ENCODE results near the gene DICER1. TPM values are rescaled to one million over a fixed set of nuclear protein-coding genes. Genes with fewer than 3 reads are reported as not detected.

DICER1 gene
- total RNA-seq, 2 donors from 2014 or later: 47.7 to 85.0 TPM

GRCh38 chr14:95199298-95199983, 42.1 kb upstream of the DICER1 start:
- 83 to 87% methylated on average over 8 of the region's 8 CpGs for WGBS, 2 donors
- Histone ChIP-seq H3K4me1 (peaks cover 9% of the 10 kb centered on the region), H3K27me3 (no peaks in the 10 kb centered on the region), H3K36me3 (replicated peaks in 1 of 2; ENCODE audit: insufficient read depth in 1 of 2, low read depth in 2 of 2) (peaks cover 15% of the 10 kb centered on the region in 2 donors), H3K9me3 (no peaks in the 10 kb centered on the region), H3K4me3 (no peak overlapping the region), H3K27ac (no peak overlapping the region)
- TF ChIP-seq POLR2A (IDR thresholded peaks at IDR 0.05) (no peak), CTCF (IDR thresholded peaks at IDR 0.05) (no peak)
- DNase-seq (no peak), ATAC-seq (no peak)
- intact Hi-C loops (cut with DNase I): no loop called here

GRCh38 chr14:95198320-95198719, 41.0 kb upstream of the DICER1 start:
- intact Hi-C loops (cut with DNase I): no loop called here
- TF ChIP-seq CTCF (IDR thresholded peaks at IDR 0.05) (no peak), POLR2A (IDR thresholded peaks at IDR 0.05) (no peak)
- no peaks in the 10 kb centered on the region for H3K27me3 ChIP-seq
- no peak overlapping the region for H3K27ac ChIP-seq
- ATAC-seq (no peak), DNase-seq (no peak)
- no peak overlapping the region for H3K4me3 ChIP-seq
- H3K4me1 ChIP-seq: peaks cover 9% of the 10 kb centered on the region
- no peaks in the 10 kb centered on the region for H3K9me3 ChIP-seq
- 90 to 97% methylated on average over 9 of the region's 9 CpGs for WGBS, 2 donors
- peaks cover 7 to 9% of the 10 kb centered on the region in 2 donors for H3K36me3 ChIP-seq (replicated peaks in 1 of 2; ENCODE audit: insufficient read depth in 1 of 2, low read depth in 2 of 2)

GRCh38 chr14:95197551-95197950, 40.2 kb upstream of the DICER1 start:
- intact Hi-C loops (cut with DNase I): no loop called here
- peaks cover 1 to 4% of the 10 kb centered on the region in 2 donors for H3K36me3 ChIP-seq (replicated peaks in 1 of 2; ENCODE audit: insufficient read depth in 1 of 2, low read depth in 2 of 2)
- TF ChIP-seq POLR2A (IDR thresholded peaks at IDR 0.05): no peak
- TF ChIP-seq CTCF (IDR thresholded peaks at IDR 0.05): no peak
- peak in 1 of 4 donors; percentile 31 for DNase-seq
- peaks cover 9% of the 10 kb centered on the region for H3K4me1 ChIP-seq
- H3K27me3 ChIP-seq: no peaks in the 10 kb centered on the region
- ATAC-seq: no peak
- H3K4me3 ChIP-seq: no peak overlapping the region
- 68 to 77% methylated on average over 8 of the region's 8 CpGs for WGBS, 2 donors
- no peaks in the 10 kb centered on the region for H3K9me3 ChIP-seq
- no peak overlapping the region for H3K27ac ChIP-seq

- Histone ChIP-seq H3K4me3 (no peak overlapping the region), H3K27me3 (no peaks in the 10 kb centered on the region), H3K36me3 (replicated peaks in 1 of 2; ENCODE audit: insufficient read depth in 1 of 2, low read depth in 2 of 2) (peaks cover 0 to 4% of the 10 kb centered on the region in 2 donors), H3K4me1 (peaks cover 9% of the 10 kb centered on the region), H3K27ac (no peak overlapping the region), H3K9me3 (no peaks in the 10 kb centered on the region)
- ATAC-seq (no peak), DNase-seq (no peak)
- TF ChIP-seq POLR2A (IDR thresholded peaks at IDR 0.05) (no peak), CTCF (IDR thresholded peaks at IDR 0.05) (no peak)
- 80 to 89% methylated on average over 2 of the region's 2 CpGs for WGBS, 2 donors
- intact Hi-C loops (cut with DNase I): no loop called here
Observed at GRCh38 chr14:95196826-95197545, 39.7 kb upstream of the DICER1 start.
